Subcutaneous adipose tissue (tissue), 4 donors: ENCODE measurements around the gene SPAG4. TPM values are rescaled to one million over a fixed set of nuclear protein-coding genes. Genes with fewer than 3 reads are reported as not detected.

ENCODE experiments used
- total RNA-seq, 4 donors: library from RNA; depleted of rRNA; stranded (reverse); fragments of >200 nt; gene quantifications; one replicate each; pipeline ENCODE4 v1.1.0, GENCODE V29; 2016
- TF ChIP-seq, protein P1 (sequence below): fragments of 450-650 bp; IDR thresholded peaks from one replicate; pipeline ENCODE4 v1.5.1; 2016; ENCODE audit warnings: low read depth, mild to moderate bottlenecking, control low read depth, antibody characterized with exemption, moderate library complexity

Gene SPAG4
- total RNA-seq, 4 donors from 2014 or later: 1.7 to 3.3 (median 2.4) TPM; not detected in 1

GRCh38 chr20:35592339-35592974 lies 23.2 kb upstream of the SPAG4 start:
- TF ChIP-seq, protein P1, sequence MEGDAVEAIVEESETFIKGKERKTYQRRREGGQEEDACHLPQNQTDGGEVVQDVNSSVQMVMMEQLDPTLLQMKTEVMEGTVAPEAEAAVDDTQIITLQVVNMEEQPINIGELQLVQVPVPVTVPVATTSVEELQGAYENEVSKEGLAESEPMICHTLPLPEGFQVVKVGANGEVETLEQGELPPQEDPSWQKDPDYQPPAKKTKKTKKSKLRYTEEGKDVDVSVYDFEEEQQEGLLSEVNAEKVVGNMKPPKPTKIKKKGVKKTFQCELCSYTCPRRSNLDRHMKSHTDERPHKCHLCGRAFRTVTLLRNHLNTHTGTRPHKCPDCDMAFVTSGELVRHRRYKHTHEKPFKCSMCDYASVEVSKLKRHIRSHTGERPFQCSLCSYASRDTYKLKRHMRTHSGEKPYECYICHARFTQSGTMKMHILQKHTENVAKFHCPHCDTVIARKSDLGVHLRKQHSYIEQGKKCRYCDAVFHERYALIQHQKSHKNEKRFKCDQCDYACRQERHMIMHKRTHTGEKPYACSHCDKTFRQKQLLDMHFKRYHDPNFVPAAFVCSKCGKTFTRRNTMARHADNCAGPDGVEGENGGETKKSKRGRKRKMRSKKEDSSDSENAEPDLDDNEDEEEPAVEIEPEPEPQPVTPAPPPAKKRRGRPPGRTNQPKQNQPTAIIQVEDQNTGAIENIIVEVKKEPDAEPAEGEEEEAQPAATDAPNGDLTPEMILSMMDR: no peak

DNA sequence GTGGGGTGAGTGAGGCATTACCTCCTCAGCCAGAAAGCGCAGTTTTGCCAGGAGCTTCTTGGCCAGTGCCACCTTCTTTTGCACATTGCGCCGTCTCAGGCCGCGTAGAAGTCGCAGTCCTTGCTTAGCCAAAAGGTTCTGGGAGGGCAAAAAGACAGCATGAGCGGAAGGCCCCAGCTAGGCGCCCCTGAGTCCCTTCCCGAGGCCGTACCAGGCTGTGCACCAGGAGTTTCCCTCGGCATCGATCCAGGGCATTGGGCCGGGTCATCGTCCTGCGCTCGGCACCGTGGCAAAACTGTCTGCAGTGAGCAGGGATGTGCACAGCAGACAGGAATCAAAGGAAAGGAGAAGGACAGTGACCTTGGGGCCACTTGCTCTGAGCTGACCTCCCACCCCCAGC lies 20.2 kb upstream of the SPAG4 start:
- TF ChIP-seq, protein P1: no peak

- TF ChIP-seq, protein P1: no peak
Observed at GRCh38 chr20:35595901-35596300, 19.7 kb upstream of the SPAG4 start.

GRCh38 chr20:35597186-35597585 lies 18.4 kb upstream of the SPAG4 start:
- TF ChIP-seq, protein P1: no peak

- TF ChIP-seq, protein P1: no peak
Observed at GRCh38 chr20:35598476-35598875, 17.2 kb upstream of the SPAG4 start.

DNA sequence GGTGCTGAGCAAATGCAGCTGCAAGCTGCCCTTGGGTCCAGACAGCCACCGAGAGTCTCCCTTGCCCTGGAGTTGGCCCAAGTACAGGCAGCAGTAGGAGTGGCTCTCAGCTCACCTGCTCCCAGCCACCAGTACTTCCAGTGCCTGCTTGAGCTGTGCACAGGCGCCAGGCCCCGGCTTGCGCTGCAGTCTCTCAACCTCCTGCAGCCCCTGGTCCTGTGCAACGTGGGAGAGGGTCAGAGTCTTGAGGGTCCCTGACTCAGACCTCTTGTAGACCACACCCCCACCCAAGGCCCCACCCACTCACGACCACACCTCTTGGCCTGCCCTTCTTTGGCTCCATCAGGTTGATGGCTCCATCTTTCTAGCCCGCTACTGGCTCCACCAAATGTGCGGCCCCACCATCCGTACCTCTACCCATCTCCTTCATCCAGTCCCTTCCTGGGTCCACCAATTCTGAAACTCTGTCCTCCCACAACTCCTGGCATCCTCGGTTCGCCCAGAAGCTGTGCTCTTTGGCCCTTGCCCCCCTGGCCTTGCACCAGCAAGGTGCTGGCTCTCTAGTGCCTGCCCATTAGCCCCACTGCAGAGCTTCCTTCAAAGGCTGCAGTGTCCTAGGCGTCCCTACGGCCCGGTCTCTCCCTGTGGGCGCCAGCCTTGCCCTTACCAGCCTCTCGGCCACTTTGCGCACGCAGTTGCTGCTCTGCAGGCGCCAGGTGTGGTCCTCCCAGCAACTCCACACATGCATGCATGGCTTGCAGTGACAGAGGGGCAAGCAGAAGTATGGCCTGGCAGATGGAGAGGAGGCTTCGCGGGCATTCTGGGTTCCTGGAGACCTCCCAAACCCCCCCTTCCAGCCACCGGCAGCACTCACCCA lies 16.5 kb upstream of the SPAG4 start:
- TF ChIP-seq, protein P1: no peak

- TF ChIP-seq, protein P1: no peak
Observed at GRCh38 chr20:35599776-35600120, 15.9 kb upstream of the SPAG4 start.
